ENCODE data around the gene CROCC.

DNA sequence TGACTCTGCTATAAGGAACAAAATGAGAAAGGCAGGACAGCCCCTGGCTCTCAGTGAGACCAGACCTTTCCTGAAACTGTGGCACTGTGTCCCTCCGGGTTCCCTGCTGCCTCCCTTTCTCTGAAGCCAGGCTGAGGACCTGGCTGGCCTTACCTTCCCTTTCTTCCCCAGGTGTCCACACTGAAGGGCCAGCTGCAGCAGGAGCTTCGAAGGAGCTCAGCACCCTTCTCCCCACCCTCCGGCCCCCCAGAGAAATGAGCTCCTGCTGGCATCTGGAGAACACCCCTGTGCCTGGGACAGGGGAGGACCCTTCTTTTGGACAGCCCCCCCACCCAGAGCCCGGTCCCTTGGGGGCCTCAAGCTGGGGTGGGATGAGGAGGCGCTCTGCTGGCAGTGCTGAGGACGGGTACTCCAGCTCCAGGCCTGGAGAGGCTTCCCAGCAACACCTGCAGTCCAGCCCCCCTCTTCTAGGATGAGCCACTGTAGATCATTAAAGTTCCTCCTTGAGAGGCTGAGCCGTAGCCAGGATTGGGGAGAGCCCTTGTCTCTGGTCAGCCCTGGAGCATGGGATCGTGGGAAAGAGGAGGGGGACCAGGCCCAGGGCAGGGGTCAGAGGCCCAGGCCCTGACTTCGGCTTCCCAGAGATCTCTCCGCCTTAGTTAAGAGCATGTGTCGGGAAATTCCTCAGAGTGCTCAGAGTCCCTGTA lies 50.6 kb downstream of the CROCC start:
- TF ChIP-seq GATA1 (IDR thresholded peaks at IDR 0.05; ENCODE audit: low read depth, low read length) (no peak), POLR2A (IDR thresholded peaks at IDR 0.05; ENCODE audit: low read length) (no peak)

Measured in erythroblast (primary cell).